GM13977 (cell line): ENCODE data around the gene PRSS27.

Experiments used
- DNase-seq: peaks from one replicate; pipeline ENCODE4 v3.0.0; 2012; ENCODE audit warnings: low spot score
- CTCF ChIP-seq: IDR thresholded peaks from 2 replicates; pipeline ENCODE4 v1.5.1; 2012; ENCODE audit warnings: mild to moderate bottlenecking, control low read depth; ENCODE audit not compliant: insufficient read depth; ENCODE audit errors: extremely low read depth, missing control alignments
- in situ Hi-C: fragments of 300-500 bp; cut with MboI; formaldehyde crosslinking; loops from one replicate; pipeline ENCODE4 v1.12.0; 2022; ENCODE audit warnings: low sequenced_read_pairs, low pct_unique_long_range_greater_than_20kb, mixed read lengths, inconsistent platforms; ENCODE audit not compliant: unreplicated experiment

Gene PRSS27

GRCh38 chr16:2739625-2740430, 19.8 kb upstream of the PRSS27 start:
- DNase-seq = no peak
- no peak for TF ChIP-seq CTCF
- in situ Hi-C loops = no loop called here

GRCh38 chr16:2738615-2739014, 18.6 kb upstream of the PRSS27 start:
- in situ Hi-C loops = no loop called here
- no peak for DNase-seq
- TF ChIP-seq CTCF = no peak

GRCh38 chr16:2737895-2738418, 17.9 kb upstream of the PRSS27 start:
- TF ChIP-seq CTCF = no peak
- DNase-seq = no peak
- in situ Hi-C loops = no loop called here

- in situ Hi-C loops = no loop called here
- no peak for DNase-seq
- no peak for TF ChIP-seq CTCF
Observed at GRCh38 chr16:2737238-2737605, 17.2 kb upstream of the PRSS27 start.

GRCh38 chr16:2736476-2737237, 16.6 kb upstream of the PRSS27 start:
- in situ Hi-C loops = no loop called here
- no peak for DNase-seq
- no peak for TF ChIP-seq CTCF

- DNase-seq = no peak
- in situ Hi-C loops = no loop called here
- no peak for TF ChIP-seq CTCF
Observed at GRCh38 chr16:2734844-2735515, 15.0 kb upstream of the PRSS27 start.
